Measurements from ENCODE around the gene ATP6V0A1.

GRCh38 chr17:42475835-42476234 is 17.2 kb downstream of the ATP6V0A1 start:
- TF ChIP-seq CTCF (IDR thresholded peaks at IDR 0.05) = no peak
- TF ChIP-seq ZFX (IDR thresholded peaks at IDR 0.05; ENCODE audit: borderline replicate concordance) = no peak

Measured in 22Rv1 (cell line).